CD4-positive, alpha-beta T cell treated with Interleukin-12 subunit alpha and Interleukin-12 subunit beta, for 1 hour (primary cell): Measurements from ENCODE around the gene ADAMTS12.

Source experiments
- DNase-seq: peaks from one replicate; pipeline ENCODE4 v3.0.0-alpha.2; 2020

Gene ADAMTS12

GRCh38 chr5:33800241-33800950, 91.4 kb downstream of the ADAMTS12 start:
- DNase-seq, result no peak

- DNase-seq, result no peak
Observed at GRCh38 chr5:33795496-33795895, 96.3 kb downstream of the ADAMTS12 start.

GRCh38 chr5:33794550-33795181, 97.1 kb downstream of the ADAMTS12 start:
- DNase-seq, result no peak

GRCh38 chr5:33793836-33794549, 97.8 kb downstream of the ADAMTS12 start:
- DNase-seq, result no peak

GRCh38 chr5:33793276-33793675, 98.5 kb downstream of the ADAMTS12 start:
- DNase-seq, result no peak

- DNase-seq, result no peak
Observed at GRCh38 chr5:33792559-33792958, 99.2 kb downstream of the ADAMTS12 start.

GRCh38 chr5:33789567-33789957, 102.2 kb downstream of the ADAMTS12 start:
- DNase-seq, result no peak

GRCh38 chr5:33788922-33789566, 102.7 kb downstream of the ADAMTS12 start:
- no peak for DNase-seq

- no peak for DNase-seq
Observed at GRCh38 chr5:33785571-33785970, 106.2 kb downstream of the ADAMTS12 start.

- no peak for DNase-seq
Observed at GRCh38 chr5:33781286-33781685, 110.5 kb downstream of the ADAMTS12 start.

- DNase-seq, result no peak
Observed at GRCh38 chr5:33776151-33776660, 115.6 kb downstream of the ADAMTS12 start.

- no peak for DNase-seq
Observed at GRCh38 chr5:33774341-33774740, 117.4 kb downstream of the ADAMTS12 start.

GRCh38 chr5:33772380-33772897, 119.4 kb downstream of the ADAMTS12 start:
- no peak for DNase-seq

- no peak for DNase-seq
Observed at GRCh38 chr5:33769968-33770367, 121.8 kb downstream of the ADAMTS12 start.

- DNase-seq, result no peak
Observed at GRCh38 chr5:33769196-33769595, 122.6 kb downstream of the ADAMTS12 start.

GRCh38 chr5:33766023-33766422, 125.8 kb downstream of the ADAMTS12 start:
- DNase-seq, result no peak

- no peak for DNase-seq
Observed at GRCh38 chr5:33764786-33765185, 127.0 kb downstream of the ADAMTS12 start.

- no peak for DNase-seq
Observed at GRCh38 chr5:33763435-33763834, 128.4 kb downstream of the ADAMTS12 start.

GRCh38 chr5:33762859-33763258, 128.9 kb downstream of the ADAMTS12 start:
- no peak for DNase-seq

GRCh38 chr5:33761139-33761538, 130.7 kb downstream of the ADAMTS12 start:
- no peak for DNase-seq

- DNase-seq, result no peak
Observed at GRCh38 chr5:33758737-33759136, 133.1 kb downstream of the ADAMTS12 start.

- no peak for DNase-seq
Observed at GRCh38 chr5:33756491-33756890, 135.3 kb downstream of the ADAMTS12 start.

- no peak for DNase-seq
Observed at GRCh38 chr5:33755231-33755630, 136.6 kb downstream of the ADAMTS12 start.
